Psoas muscle (tissue), 8 donors: ENCODE results near the gene RNF14. TPM values are rescaled to one million over a fixed set of nuclear protein-coding genes. Genes with fewer than 3 reads are reported as not detected.

Source experiments
- ATAC-seq, 4 donors: fragments of 200-7000 bp; cut with Tn5 transposase; one replicate each; pipeline ENCODE4 v1.9.1; 2020; ENCODE audit warnings: moderate library complexity in 3 of 4, mild to moderate bottlenecking in 2 of 4
- DNase-seq, 2 donors: peaks; one replicate each; pipeline ENCODE4 v3.0.0-alpha.2; 2020
- H3K27ac ChIP-seq: fragments of 200-600 bp; one replicate; pipeline ENCODE4 v1.8.0; 2022
- H3K27me3 ChIP-seq, 3 donors: fragments of 200-600 bp in 1 of 3; one replicate each; pipeline versions ENCODE4 v1.6.1 to v1.8.0; 2013 to 2022; ENCODE audit warnings: low read length in 2 of 3, mild to moderate bottlenecking in 2 of 3, moderate library complexity in 1 of 3; ENCODE audit not compliant: insufficient read depth in 3 of 3
- H3K36me3 ChIP-seq, 2 donors: fragments of 200-600 bp in 1 of 2; one replicate each; pipeline versions ENCODE4 v1.6.1 to v1.8.0; 2013 to 2022; ENCODE audit warnings: low read depth in 1 of 2, mild to moderate bottlenecking in 1 of 2, moderate library complexity in 1 of 2; ENCODE audit not compliant: insufficient read depth in 1 of 2
- H3K4me1 ChIP-seq: fragments of 200-600 bp; one replicate; pipeline ENCODE4 v1.8.0; 2022
- H3K4me3 ChIP-seq: fragments of 200-600 bp; one replicate; pipeline ENCODE4 v1.8.0; 2022; ENCODE audit warnings: mild to moderate bottlenecking
- H3K9me3 ChIP-seq: fragments of 200-600 bp; one replicate; pipeline ENCODE4 v1.8.0; 2022
- CTCF ChIP-seq: fragments of 200-600 bp; IDR thresholded peaks from one replicate; pipeline ENCODE4 v1.8.0; 2022; ENCODE audit warnings: antibody characterized with exemption
- WGBS, 3 donors: extraction: QIAGEN DNeasy Blood & Tissue Kit; methylation state at CpG; one replicate each; pipeline versions ENCODE4 v1.1.6 to v1.1.7; 2013; 5-methylcytosine and 5-hydroxymethylcytosine counted together
- intact Hi-C, 2 donors: fragments of 100-400 bp; cut with DNase I; formaldehyde crosslinking; loops; one replicate each; pipeline versions ENCODE4 v1.11.0 to v1.14.2; 2022
- polyA plus RNA-seq, 3 donors: library from polyadenylated mRNA; stranded (reverse); fragments of 200-250 nt; gene quantifications; one replicate each; pipeline ENCODE4 v1.2.3, GENCODE V29; 2013
- total RNA-seq, 4 donors: library from RNA; stranded (reverse); fragmentation: NEBNext Ultra II Directional in 2 of 4; extraction: Animal tissue kit (Norgen Biotek cat#: 25700) in 2 of 4; gene quantifications; one replicate each; pipeline versions ENCODE4 v1.2.1 to v1.2.4, GENCODE V29; 2021 to 2023
- donor health status: healthy with polysubstance abuse.
- donor health status: DM: no; HTN: no; CAD: no; lungs with moderate emphysema.
- donor health status: Bipolar disorder and iron deficiency.
- donor health status: healthy.
- donor health status: DM: yes; HTN: yes; CAD: no.
- donor health status: DM: no; HTN: no; CAD: no.
- donor health status: DM: no; HTN: no; CAD: no.
- donor health status: DM: yes; HTN: yes; CAD: no.

RNF14 gene
- total and polyA plus RNA-seq, 7 donors = 44.1 to 137 (median 77.9) TPM

DNA sequence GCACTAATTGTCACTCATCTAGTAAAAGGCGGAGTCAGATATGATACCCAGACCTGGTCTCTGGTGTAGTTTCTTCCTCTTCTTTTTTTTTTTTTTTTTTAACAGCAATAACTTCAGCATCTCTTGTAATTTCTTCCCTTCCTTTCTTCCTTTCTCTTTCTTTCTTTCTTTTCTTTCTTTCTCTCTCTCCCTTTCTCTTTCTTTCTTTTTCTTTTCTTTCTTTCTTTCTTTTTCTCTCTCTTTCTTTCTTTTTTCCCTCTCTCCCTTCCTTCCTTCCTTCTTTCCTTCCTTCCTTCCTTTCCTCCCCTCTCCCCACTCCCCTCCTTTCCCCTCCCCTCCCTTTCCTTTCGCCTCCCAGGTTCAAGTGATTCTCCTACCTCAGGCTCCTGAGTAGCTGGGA is 69.8 kb downstream of the RNF14 start:
- intact Hi-C loops = no loop called here
- WGBS, 3 donors = 97% methylated on average over 2 of the region's 2 CpGs

More for the DNA sequence above, 69.8 kb downstream of the RNF14 start:
- Histone ChIP-seq H3K9me3 (no peaks in the 10 kb centered on the region), H3K27ac (no peak overlapping the region), H3K27me3 (no peaks in the 10 kb centered on the region), H3K4me1 (no peaks in the 10 kb centered on the region), H3K36me3 (no peaks in the 10 kb centered on the region), H3K4me3 (no peak overlapping the region)
- DNase-seq = no peak
- TF ChIP-seq CTCF = no peak
- ATAC-seq = no peak

Other genes starting within 250 kb of the RNF14 start
- 10 to 100 TPM; 10.1 to 17.4 (median 13.7) TPM for gene PCDH1, start 90.7 kb upstream of the RNF14 start, total RNA-seq
- 1 to 10 TPM; 4.2 to 8.8 (median 5.1) TPM for gene PCDH1, start 90.7 kb upstream of the RNF14 start, polyA plus RNA-seq
- gene DELE1, start 45.2 kb upstream of the RNF14 start, total RNA-seq = 10 to 100 TPM; 40.5 to 65.5 (median 53.3) TPM
- gene DELE1, start 45.2 kb upstream of the RNF14 start, polyA plus RNA-seq = 10 to 100 TPM; 23.1 to 38.2 (median 35.7) TPM
- 1 to 10 TPM; 2.7 to 6.0 (median 3.4) TPM for gene PCDH12, start 10.9 kb upstream of the RNF14 start, total RNA-seq
- gene PCDH12, start 10.9 kb upstream of the RNF14 start, polyA plus RNA-seq = 1 to 10 TPM; 1.4 to 1.6 (median 1.5) TPM
- gene GNPDA1, start 43.9 kb downstream of the RNF14 start, total RNA-seq = 10 to 100 TPM; 20.8 to 29.5 (median 25.7) TPM
- 10 to 100 TPM; 18.7 to 36.8 (median 30.2) TPM for gene GNPDA1, start 43.9 kb downstream of the RNF14 start, polyA plus RNA-seq
- gene NDFIP1, start 139.7 kb downstream of the RNF14 start, total RNA-seq = 10 to 100 TPM; 28.5 to 34.1 (median 31.8) TPM
- gene NDFIP1, start 139.7 kb downstream of the RNF14 start, polyA plus RNA-seq = 10 to 100 TPM; 22.9 to 34.2 (median 23.7) TPM